OCI-LY7 (cell line): Measurements from ENCODE around the gene USP48. TPM values are rescaled to one million over a fixed set of nuclear protein-coding genes. Genes with fewer than 3 reads are reported as not detected.
A peak's percentile ranks its signal among the peaks of the same experiment; 100 is the strongest.
"Not testable (repeated sequence)": the region's sequence is repeated elsewhere in the genome, so short reads cannot be mapped to it uniquely, and the experiment has no call there.

Experiments
- BruUV-seq: library from RNA; stranded (reverse); fragments of 400-500 nt; replicated peaks from 2 replicates; lab custom pipeline; 2021; lab: Mats Ljungman, UMichigan
- CTCF ChIA-PET: fragments of 300-600 bp; sonication (Branson Sonifier 250); formaldehyde crosslinking; loops from one replicate; lab custom pipeline; 2022; ENCODE audit warnings: antibody characterized with exemption; ENCODE audit not compliant: unreplicated experiment; lab: Charles Lee
- POLR2A ChIA-PET: fragments of 300-600 bp; sonication (Branson Sonifier 250); formaldehyde crosslinking; loops from one replicate; lab custom pipeline; 2022; ENCODE audit warnings: antibody characterized with exemption; lab: Charles Lee
- DNase-seq: peaks from one replicate; pipeline ENCODE4 v3.0.0-alpha.2; 2015; ENCODE audit warnings: low spot score
- H2AFZ ChIP-seq: fragments of 200-600 bp; sonication (generic), shearing (Covaris generic); 2 replicates; pipeline ENCODE4 v1.6.1; 2014; ENCODE audit warnings: mild to moderate bottlenecking, antibody characterized with exemption, low read length, moderate library complexity
- H3K27ac ChIP-seq: fragments of 200-600 bp; sonication (generic); 2 replicates; pipeline ENCODE4 v1.5.1; 2014; ENCODE audit warnings: mixed run types, low read depth, mild to moderate bottlenecking, moderate library complexity, low read length, inconsistent platforms; ENCODE audit not compliant: poor library complexity, severe bottlenecking
- H3K36me3 ChIP-seq: fragments of 200-600 bp; sonication (generic); 2 replicates; pipeline ENCODE4 v1.6.1; 2014; ENCODE audit warnings: mild to moderate bottlenecking, antibody characterized with exemption, low read length, moderate library complexity, mixed read lengths; ENCODE audit not compliant: insufficient read depth
- H3K4me1 ChIP-seq: fragments of 200-600 bp; sonication (generic); 2 replicates; pipeline ENCODE4 v1.5.1; 2014; ENCODE audit warnings: mild to moderate bottlenecking, low read length; ENCODE audit not compliant: insufficient read depth, poor library complexity, severe bottlenecking
- H3K4me2 ChIP-seq: fragments of 200-600 bp; sonication (generic); 2 replicates; pipeline ENCODE4 v1.6.1; 2014; ENCODE audit warnings: mild to moderate bottlenecking, low read length
- H3K4me3 ChIP-seq: fragments of 200-600 bp; sonication (generic); 2 replicates; pipeline ENCODE4 v1.5.1; 2014; ENCODE audit warnings: mild to moderate bottlenecking, low read depth, low read length; ENCODE audit not compliant: poor library complexity, severe bottlenecking
- H3K79me2 ChIP-seq: fragments of 200-600 bp; sonication (generic); 2 replicates; pipeline ENCODE4 v1.6.1; 2016; ENCODE audit warnings: low read depth, mild to moderate bottlenecking, low read length, moderate library complexity, mixed read lengths; ENCODE audit not compliant: insufficient read depth
- H3K9me2 ChIP-seq: fragments of 200-600 bp; sonication (generic); 2 replicates; pipeline ENCODE4 v1.6.1; 2016; ENCODE audit warnings: mild to moderate bottlenecking, low read length, mixed read lengths; ENCODE audit not compliant: insufficient read depth
- H3K9me3 ChIP-seq: fragments of 200-600 bp; sonication (generic); 2 replicates; pipeline ENCODE4 v1.6.1; 2014; ENCODE audit warnings: mild to moderate bottlenecking, mixed run types, low read length, mixed read lengths
- H4K20me1 ChIP-seq: fragments of 200-600 bp; sonication (generic); 2 replicates; pipeline ENCODE4 v1.6.1; 2014; ENCODE audit warnings: mild to moderate bottlenecking, antibody characterized with exemption, low read length, moderate library complexity, mixed read lengths; ENCODE audit not compliant: insufficient read depth
- CTCF ChIP-seq: fragments of 200-600 bp; sonication (generic); conservative IDR thresholded peaks from 2 replicates; pipeline ENCODE4 v1.5.1; 2014; ENCODE audit warnings: mild to moderate bottlenecking, antibody characterized with exemption, low read length, moderate library complexity, mixed read lengths
- EZH2phosphoT487 ChIP-seq: fragments of 200-600 bp; sonication (generic); IDR thresholded peaks from 2 replicates; pipeline ENCODE4 v1.6.1; 2018; ENCODE audit warnings: low read depth, borderline replicate concordance, mild to moderate bottlenecking, mixed run types, antibody characterized with exemption, low read length, moderate library complexity, mixed read lengths
- intact Hi-C: fragments of 100-400 bp; cut with micrococcal nuclease; formaldehyde crosslinking; loops from one replicate; pipeline ENCODE4 v1.10.0; 2022; ENCODE audit not compliant: unreplicated experiment
- total RNA-seq, 2 experiments: library from RNA; depleted of rRNA in 1 of 2; stranded (reverse); fragments of >200 nt in 1 of 2; shearing (Covaris generic) in 1 of 2; gene quantifications; 2 replicates each; pipeline ENCODE4 v1.2.3, GENCODE V29; 2014 to 2022

USP48 gene
- total RNA-seq, 2 experiments from 2014 or later = 45.0 to 98.3 TPM

GRCh38 chr1:21773585-21773984 lies 9.4 kb downstream of the USP48 start:
- peak; percentile 37 for DNase-seq
- intact Hi-C loops = no loop called here
- H3K9me2 ChIP-seq = no peaks in the 10 kb centered on the region
- peaks cover 54% of the 10 kb centered on the region for H3K36me3 ChIP-seq
- H3K4me1 ChIP-seq = peaks cover 21% of the 10 kb centered on the region
- no TSS peak for BruUV-seq
- no peaks in the 10 kb centered on the region for H3K9me3 ChIP-seq
- peaks cover 5% of the 10 kb centered on the region for H4K20me1 ChIP-seq
- TF ChIP-seq CTCF = no peak
- TF ChIP-seq EZH2phosphoT487 = no peak
- no peak overlapping the region for H3K4me3 ChIP-seq
- peak overlapping the region; percentile 38 for H3K4me2 ChIP-seq
- ChIA-PET CTCF (no interaction called here), POLR2A (interaction anchor here (0.8 kb wide), 1 partner anchor 374 kb away, joined by 3 read pairs; no protein-coding TSS in a partner anchor)
- no peak overlapping the region for H2AFZ ChIP-seq
- H3K79me2 ChIP-seq = peaks cover 100% of the 10 kb centered on the region
- H3K27ac ChIP-seq = peak overlapping the region; percentile 28

- H3K4me3 ChIP-seq, H3K9me3 ChIP-seq, intact Hi-C loops, BruUV-seq, DNase-seq, H3K27ac ChIP-seq, H2AFZ ChIP-seq, H3K9me2 ChIP-seq, CTCF ChIA-PET, H4K20me1 ChIP-seq, H3K4me2 ChIP-seq: not testable (repeated sequence)
- H3K4me1 ChIP-seq = peaks cover 21% of the 10 kb centered on the region
- peaks cover 100% of the 10 kb centered on the region for H3K79me2 ChIP-seq
- POLR2A ChIA-PET = interaction anchor here (0.7 kb wide), 1 partner anchor 10 kb away, joined by 6 read pairs; no protein-coding TSS in a partner anchor
- H3K36me3 ChIP-seq = peaks cover 43% of the 10 kb centered on the region
These were observed 11.3 kb downstream of the USP48 start for GRCh38 chr1:21771672-21772071.

- H3K36me3 ChIP-seq = peaks cover 38% of the 10 kb centered on the region
- H3K9me2 ChIP-seq, CTCF ChIA-PET, BruUV-seq, H4K20me1 ChIP-seq, H3K27ac ChIP-seq, H3K4me3 ChIP-seq, H2AFZ ChIP-seq, H3K9me3 ChIP-seq, H3K4me2 ChIP-seq, intact Hi-C loops, DNase-seq: not testable (repeated sequence)
- H3K4me1 ChIP-seq = peaks cover 23% of the 10 kb centered on the region
- peaks cover 100% of the 10 kb centered on the region for H3K79me2 ChIP-seq
- POLR2A ChIA-PET = interaction anchor here (0.6 to 2.8 kb wide), 2 partner anchors 12 to 149 kb away, joined by 3 to 13 read pairs; partner anchors contain the start of gene USP48
These were observed 12.3 kb downstream of the USP48 start for GRCh38 chr1:21770602-21771001.
